Measurements from ENCODE around the gene EXOC3.

- no peak for TF ChIP-seq CTCF (IDR thresholded peaks at IDR 0.05; ENCODE audit: poor library complexity, severe bottlenecking)
- no peak for TF ChIP-seq POLR2AphosphoS5 (IDR thresholded peaks at IDR 0.05)
- TF ChIP-seq EZH2 (IDR thresholded peaks at IDR 0.05; ENCODE audit: borderline replicate concordance, insufficient read depth, low read length, poor library complexity, severe bottlenecking): no peak
- no peak for TF ChIP-seq EP300 (conservative IDR thresholded peaks at IDR 0.05; ENCODE audit: poor library complexity, severe bottlenecking)
- no peak for TF ChIP-seq REST (IDR thresholded peaks at IDR 0.05; ENCODE audit: borderline replicate concordance)
- TF ChIP-seq TAF1 (IDR thresholded peaks at IDR 0.05; ENCODE audit: low read depth): no peak
- no peak for TF ChIP-seq SMC3 (conservative IDR thresholded peaks at IDR 0.05; ENCODE audit: poor library complexity)
- TF ChIP-seq RAD21 (conservative IDR thresholded peaks at IDR 0.05): no peak
These were observed 23.0 kb upstream of the EXOC3 start for GRCh38 chr5:419970-420369.

Data from neural cell (in vitro differentiated cells).